A549 (cell line): ENCODE measurements around the gene KIF27.
"Not testable (repeated sequence)": the region's sequence is repeated elsewhere in the genome, so short reads cannot be mapped to it uniquely, and the experiment has no call there.

Experiments
- BHLHE40 ChIP-seq: IDR thresholded peaks from 2 replicates; pipeline ENCODE4 v1.6.1; 2012; ENCODE audit warnings: low read depth, low read length, inconsistent platforms
- EP300 ChIP-seq, 2 experiments: fragments of >200 bp; sonication (Bioruptor Twin); formaldehyde crosslinking; IDR thresholded peaks; 2 replicates in 1 of 2; 3 replicates in 1 of 2; pipeline ENCODE4 v1.6.1; 2016 to 2017
- POLR2A ChIP-seq: IDR thresholded peaks from 2 replicates; pipeline ENCODE4 v1.6.1; 2012; ENCODE audit warnings: mild to moderate bottlenecking, low read length
- RCOR1 ChIP-seq: fragments of 150-350 bp; IDR thresholded peaks from 2 replicates; pipeline ENCODE4 v1.6.1; 2014; ENCODE audit warnings: antibody characterized with exemption, low read length, low read depth
- RFX5 ChIP-seq: fragments of 450-650 bp; IDR thresholded peaks from 2 replicates; pipeline ENCODE4 v1.7.1; 2014; ENCODE audit warnings: antibody characterized with exemption, mild to moderate bottlenecking, moderate library complexity
- SREBF2 ChIP-seq: fragments of 450-650 bp; IDR thresholded peaks from 2 replicates; pipeline ENCODE4 v1.6.1; 2014; ENCODE audit warnings: mild to moderate bottlenecking, moderate library complexity
- TF ChIP-seq, protein P1 (sequence below): IDR thresholded peaks from 2 replicates; pipeline ENCODE4 v1.6.1; 2012
- TF ChIP-seq, protein P2 (sequence below): fragments of >200 bp; sonication (Bioruptor Twin); formaldehyde crosslinking; IDR thresholded peaks from 3 replicates; pipeline ENCODE4 v1.5.1; 2016
- TF ChIP-seq, protein P3 (sequence below): IDR thresholded peaks from 2 replicates; pipeline ENCODE4 v1.6.1; 2012
- TF ChIP-seq, protein P4 (sequence below): fragments of >200 bp; sonication (Bioruptor Twin); formaldehyde crosslinking; IDR thresholded peaks from 3 replicates; pipeline ENCODE4 v1.6.1; 2016

DNA sequence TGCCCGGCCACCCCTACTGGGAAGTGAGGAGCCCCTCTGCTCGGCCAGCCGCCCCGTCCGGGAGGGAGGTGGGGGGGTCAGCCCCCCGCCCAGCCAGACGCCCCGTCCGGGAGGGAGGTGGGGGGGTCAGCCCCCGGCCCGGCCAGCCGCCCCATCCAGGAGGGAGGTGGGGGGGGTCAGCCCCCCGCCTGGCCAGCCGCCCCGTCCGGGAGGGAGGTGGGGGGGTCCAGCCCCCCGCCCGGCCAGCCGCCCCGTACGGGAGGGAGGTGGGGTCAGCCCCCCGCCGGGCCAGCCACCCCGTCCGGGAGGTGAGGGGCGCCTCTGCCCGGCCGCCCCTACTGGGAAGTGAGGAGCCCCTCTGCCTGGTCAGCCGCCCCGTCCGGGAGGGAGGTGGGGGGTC is 116.8 kb downstream of the KIF27 start:
- TF ChIP-seq, protein P1, sequence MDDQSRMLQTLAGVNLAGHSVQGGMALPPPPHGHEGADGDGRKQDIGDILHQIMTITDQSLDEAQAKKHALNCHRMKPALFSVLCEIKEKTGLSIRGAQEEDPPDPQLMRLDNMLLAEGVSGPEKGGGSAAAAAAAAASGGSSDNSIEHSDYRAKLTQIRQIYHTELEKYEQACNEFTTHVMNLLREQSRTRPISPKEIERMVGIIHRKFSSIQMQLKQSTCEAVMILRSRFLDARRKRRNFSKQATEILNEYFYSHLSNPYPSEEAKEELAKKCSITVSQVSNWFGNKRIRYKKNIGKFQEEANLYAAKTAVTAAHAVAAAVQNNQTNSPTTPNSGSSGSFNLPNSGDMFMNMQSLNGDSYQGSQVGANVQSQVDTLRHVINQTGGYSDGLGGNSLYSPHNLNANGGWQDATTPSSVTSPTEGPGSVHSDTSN = not testable (repeated sequence)
- TF ChIP-seq, protein P2, sequence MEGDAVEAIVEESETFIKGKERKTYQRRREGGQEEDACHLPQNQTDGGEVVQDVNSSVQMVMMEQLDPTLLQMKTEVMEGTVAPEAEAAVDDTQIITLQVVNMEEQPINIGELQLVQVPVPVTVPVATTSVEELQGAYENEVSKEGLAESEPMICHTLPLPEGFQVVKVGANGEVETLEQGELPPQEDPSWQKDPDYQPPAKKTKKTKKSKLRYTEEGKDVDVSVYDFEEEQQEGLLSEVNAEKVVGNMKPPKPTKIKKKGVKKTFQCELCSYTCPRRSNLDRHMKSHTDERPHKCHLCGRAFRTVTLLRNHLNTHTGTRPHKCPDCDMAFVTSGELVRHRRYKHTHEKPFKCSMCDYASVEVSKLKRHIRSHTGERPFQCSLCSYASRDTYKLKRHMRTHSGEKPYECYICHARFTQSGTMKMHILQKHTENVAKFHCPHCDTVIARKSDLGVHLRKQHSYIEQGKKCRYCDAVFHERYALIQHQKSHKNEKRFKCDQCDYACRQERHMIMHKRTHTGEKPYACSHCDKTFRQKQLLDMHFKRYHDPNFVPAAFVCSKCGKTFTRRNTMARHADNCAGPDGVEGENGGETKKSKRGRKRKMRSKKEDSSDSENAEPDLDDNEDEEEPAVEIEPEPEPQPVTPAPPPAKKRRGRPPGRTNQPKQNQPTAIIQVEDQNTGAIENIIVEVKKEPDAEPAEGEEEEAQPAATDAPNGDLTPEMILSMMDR = not testable (repeated sequence)
- not testable (repeated sequence) for TF ChIP-seq BHLHE40; POLR2A; EP300 (IDR thresholded peaks at IDR 0.05); RCOR1; SREBF2; RFX5
- TF ChIP-seq, protein P3, sequence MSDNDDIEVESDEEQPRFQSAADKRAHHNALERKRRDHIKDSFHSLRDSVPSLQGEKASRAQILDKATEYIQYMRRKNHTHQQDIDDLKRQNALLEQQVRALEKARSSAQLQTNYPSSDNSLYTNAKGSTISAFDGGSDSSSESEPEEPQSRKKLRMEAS = not testable (repeated sequence)
- TF ChIP-seq, protein P4, sequence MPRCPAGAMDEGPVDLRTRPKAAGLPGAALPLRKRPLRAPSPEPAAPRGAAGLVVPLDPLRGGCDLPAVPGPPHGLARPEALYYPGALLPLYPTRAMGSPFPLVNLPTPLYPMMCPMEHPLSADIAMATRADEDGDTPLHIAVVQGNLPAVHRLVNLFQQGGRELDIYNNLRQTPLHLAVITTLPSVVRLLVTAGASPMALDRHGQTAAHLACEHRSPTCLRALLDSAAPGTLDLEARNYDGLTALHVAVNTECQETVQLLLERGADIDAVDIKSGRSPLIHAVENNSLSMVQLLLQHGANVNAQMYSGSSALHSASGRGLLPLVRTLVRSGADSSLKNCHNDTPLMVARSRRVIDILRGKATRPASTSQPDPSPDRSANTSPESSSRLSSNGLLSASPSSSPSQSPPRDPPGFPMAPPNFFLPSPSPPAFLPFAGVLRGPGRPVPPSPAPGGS = not testable (repeated sequence)
